HCT116 (cell line): ENCODE results near the gene CSTF2T.

Experiments used
- CEBPB ChIP-seq: IDR thresholded peaks from 2 replicates; pipeline ENCODE4 v1.6.1; 2012; ENCODE audit warnings: low read depth
- EGR1 ChIP-seq: IDR thresholded peaks from 2 replicates; pipeline ENCODE4 v1.6.1; 2012; ENCODE audit warnings: low read depth
- EZH2phosphoT487 ChIP-seq: fragments of 200-600 bp; IDR thresholded peaks from 2 replicates; pipeline ENCODE4 v1.6.1; 2018; ENCODE audit warnings: antibody characterized with exemption, borderline replicate concordance
- SIN3A ChIP-seq: IDR thresholded peaks from 2 replicates; pipeline ENCODE4 v1.6.1; 2012; ENCODE audit warnings: low read depth
- SP1 ChIP-seq: IDR thresholded peaks from 2 replicates; pipeline ENCODE4 v1.6.1; 2012; ENCODE audit warnings: low read depth
- TCF7L2 ChIP-seq: IDR thresholded peaks from 2 replicates; pipeline ENCODE4 v1.7.0; 2011; ENCODE audit warnings: borderline replicate concordance, inconsistent platforms; ENCODE audit not compliant: insufficient read depth, insufficient read length; ENCODE audit errors: extremely low read depth
- ZFX ChIP-seq: fragments of 450-650 bp; IDR thresholded peaks from 2 replicates; pipeline ENCODE4 v1.6.1; 2017
- TF ChIP-seq, protein P1 (sequence below), 3 experiments: fragments of 200-600 bp in 1 of 3; sonication (generic) in 1 of 3; IDR thresholded peaks in 2 of 3; conservative IDR thresholded peaks in 1 of 3; 2 replicates each; pipeline ENCODE4 v1.5.1; 2012 to 2017; ENCODE audit warnings: low read depth in 2 of 3, low read length in 2 of 3, antibody characterized with exemption in 1 of 3, borderline replicate concordance in 1 of 3, control low read depth in 1 of 3, mild to moderate bottlenecking in 1 of 3, mixed read lengths in 1 of 3, mixed run types in 1 of 3, moderate library complexity in 1 of 3; ENCODE audit not compliant: insufficient read depth in 1 of 3

GRCh38 chr10:51698473-51699063 is 827 bp downstream of the CSTF2T start:
- TF ChIP-seq, protein P1, sequence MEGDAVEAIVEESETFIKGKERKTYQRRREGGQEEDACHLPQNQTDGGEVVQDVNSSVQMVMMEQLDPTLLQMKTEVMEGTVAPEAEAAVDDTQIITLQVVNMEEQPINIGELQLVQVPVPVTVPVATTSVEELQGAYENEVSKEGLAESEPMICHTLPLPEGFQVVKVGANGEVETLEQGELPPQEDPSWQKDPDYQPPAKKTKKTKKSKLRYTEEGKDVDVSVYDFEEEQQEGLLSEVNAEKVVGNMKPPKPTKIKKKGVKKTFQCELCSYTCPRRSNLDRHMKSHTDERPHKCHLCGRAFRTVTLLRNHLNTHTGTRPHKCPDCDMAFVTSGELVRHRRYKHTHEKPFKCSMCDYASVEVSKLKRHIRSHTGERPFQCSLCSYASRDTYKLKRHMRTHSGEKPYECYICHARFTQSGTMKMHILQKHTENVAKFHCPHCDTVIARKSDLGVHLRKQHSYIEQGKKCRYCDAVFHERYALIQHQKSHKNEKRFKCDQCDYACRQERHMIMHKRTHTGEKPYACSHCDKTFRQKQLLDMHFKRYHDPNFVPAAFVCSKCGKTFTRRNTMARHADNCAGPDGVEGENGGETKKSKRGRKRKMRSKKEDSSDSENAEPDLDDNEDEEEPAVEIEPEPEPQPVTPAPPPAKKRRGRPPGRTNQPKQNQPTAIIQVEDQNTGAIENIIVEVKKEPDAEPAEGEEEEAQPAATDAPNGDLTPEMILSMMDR (IDR thresholded peaks at IDR 0.05 in 2 of 3, conservative IDR thresholded peaks at IDR 0.05 in 1 of 3; ENCODE audit: borderline replicate concordance in 1 of 3, insufficient read depth in 1 of 3, low read depth in 2 of 3, low read length in 2 of 3): no peak
- no peak for TF ChIP-seq ZFX
- no peak for TF ChIP-seq EGR1
- no peak for TF ChIP-seq TCF7L2
- TF ChIP-seq SIN3A: no peak
- TF ChIP-seq SP1: no peak
- no peak for TF ChIP-seq EZH2phosphoT487
- TF ChIP-seq CEBPB: no peak
